ENCODE results near the gene ERICH4. TPM values are rescaled to one million over a fixed set of nuclear protein-coding genes. Genes with fewer than 3 reads are reported as not detected.

The ERICH4 gene
- total RNA-seq, 3 donors from 2014 or later (not counting 1 experiment from before 2014, with no cell fraction given), result not detected

- no peak for TF ChIP-seq CTCF (IDR thresholded peaks at IDR 0.05)
- H3K9me3 ChIP-seq (ENCODE audit: control insufficient read depth, insufficient read depth, low read length), result no peaks in the 10 kb centered on the region
- DNase-seq (no peak), ATAC-seq (no peak)
- peaks cover 7% of the 10 kb centered on the region for H3K36me3 ChIP-seq (ENCODE audit: control insufficient read depth, insufficient read depth, low read length)
- peaks cover 22% of the 10 kb centered on the region for H3K4me1 ChIP-seq (ENCODE audit: control insufficient read depth, insufficient read depth, low read length)
- H3K27me3 ChIP-seq (ENCODE audit: control insufficient read depth, insufficient read depth, low read length), result no peaks in the 10 kb centered on the region
- H3K27ac ChIP-seq (ENCODE audit: low read length), result no peak overlapping the region
- intact Hi-C loops (cut with micrococcal nuclease), result no loop called here
- H3K9me3 Mint-ChIP-seq, result no peaks in the 10 kb centered on the region
- H3K4me1 Mint-ChIP-seq, result peaks cover 27 to 45% of the 10 kb centered on the region in 2 donors
- H3K27me3 Mint-ChIP-seq (ENCODE audit: low read depth in 2 of 2), result no peaks in the 10 kb centered on the region
- no peak overlapping the region for H3K4me3 ChIP-seq (ENCODE audit: low read length)
- no peak overlapping the region for H3K27ac Mint-ChIP-seq
- no peaks in the 10 kb centered on the region for H3K36me3 Mint-ChIP-seq
- no peak overlapping the region for H3K4me3 Mint-ChIP-seq
- 83% methylated on average over 3 of the region's 4 CpGs for WGBS (ENCODE audit: insufficient coverage)
Observed at GRCh38 chr19:41401483-41401882, 41.5 kb upstream of the ERICH4 start.

GRCh38 chr19:41402010-41402409 lies 40.9 kb upstream of the ERICH4 start:
- Histone ChIP-seq H3K27me3 (ENCODE audit: control insufficient read depth, insufficient read depth, low read length) (no peaks in the 10 kb centered on the region), H3K9me3 (ENCODE audit: control insufficient read depth, insufficient read depth, low read length) (no peaks in the 10 kb centered on the region), H3K27ac (ENCODE audit: low read length) (no peak overlapping the region), H3K36me3 (ENCODE audit: control insufficient read depth, insufficient read depth, low read length) (peaks cover 7% of the 10 kb centered on the region), H3K4me1 (ENCODE audit: control insufficient read depth, insufficient read depth, low read length) (peaks cover 18% of the 10 kb centered on the region), H3K4me3 (ENCODE audit: low read length) (no peak overlapping the region)
- no peak overlapping the region for H3K4me3 Mint-ChIP-seq
- no peak for ATAC-seq
- 100% methylated on average over 1 of the region's 3 CpGs for WGBS (ENCODE audit: insufficient coverage)
- no peak overlapping the region for H3K27ac Mint-ChIP-seq
- DNase-seq, result no peak
- no peak for TF ChIP-seq CTCF (IDR thresholded peaks at IDR 0.05)
- intact Hi-C loops (cut with micrococcal nuclease), result no loop called here
- H3K4me1 Mint-ChIP-seq, result peaks cover 21 to 42% of the 10 kb centered on the region in 2 donors
- no peaks in the 10 kb centered on the region for H3K36me3 Mint-ChIP-seq
- H3K27me3 Mint-ChIP-seq (ENCODE audit: low read depth in 2 of 2), result no peaks in the 10 kb centered on the region
- no peaks in the 10 kb centered on the region for H3K9me3 Mint-ChIP-seq

- Histone ChIP-seq H3K27me3 (ENCODE audit: control insufficient read depth, insufficient read depth, low read length) (no peaks in the 10 kb centered on the region), H3K4me3 (ENCODE audit: low read length) (no peak overlapping the region), H3K9me3 (ENCODE audit: control insufficient read depth, insufficient read depth, low read length) (no peaks in the 10 kb centered on the region), H3K4me1 (ENCODE audit: control insufficient read depth, insufficient read depth, low read length) (peaks cover 10% of the 10 kb centered on the region), H3K36me3 (ENCODE audit: control insufficient read depth, insufficient read depth, low read length) (peaks cover 7% of the 10 kb centered on the region), H3K27ac (ENCODE audit: low read length) (no peak overlapping the region)
- no peak for TF ChIP-seq CTCF (IDR thresholded peaks at IDR 0.05)
- Mint-ChIP-seq H3K27me3 (ENCODE audit: low read depth in 2 of 2) (no peaks in the 10 kb centered on the region), H3K4me3 (no peak overlapping the region), H3K9me3 (no peaks in the 10 kb centered on the region), H3K4me1 (peaks cover 8 to 31% of the 10 kb centered on the region in 2 donors), H3K27ac (no peak overlapping the region), H3K36me3 (no peaks in the 10 kb centered on the region)
- DNase-seq (no peak), ATAC-seq (no peak)
- WGBS (ENCODE audit: insufficient coverage), result 63% methylated on average over 11 of the region's 12 CpGs
- intact Hi-C loops (cut with micrococcal nuclease), result no loop called here
Observed at GRCh38 chr19:41403181-41403970, 39.6 kb upstream of the ERICH4 start.

- peaks cover 6 to 33% of the 10 kb centered on the region in 2 donors for H3K4me1 Mint-ChIP-seq
- H3K4me1 ChIP-seq (ENCODE audit: control insufficient read depth, insufficient read depth, low read length), result peaks cover 22% of the 10 kb centered on the region
- H3K9me3 Mint-ChIP-seq, result no peaks in the 10 kb centered on the region
- H3K27me3 Mint-ChIP-seq (ENCODE audit: low read depth in 2 of 2), result no peaks in the 10 kb centered on the region
- no peaks in the 10 kb centered on the region for H3K36me3 Mint-ChIP-seq
- H3K36me3 ChIP-seq (ENCODE audit: control insufficient read depth, insufficient read depth, low read length), result peaks cover 10% of the 10 kb centered on the region
- TF ChIP-seq CTCF (IDR thresholded peaks at IDR 0.05), result no peak
- intact Hi-C loops (cut with micrococcal nuclease), result no loop called here
- no peak overlapping the region for H3K4me3 Mint-ChIP-seq
- no peaks in the 10 kb centered on the region for H3K9me3 ChIP-seq (ENCODE audit: control insufficient read depth, insufficient read depth, low read length)
- DNase-seq (no peak), ATAC-seq (no peak)
- WGBS (ENCODE audit: insufficient coverage), result 92% methylated on average over 6 of the region's 6 CpGs
- H3K4me3 ChIP-seq (ENCODE audit: low read length), result no peak overlapping the region
- no peaks in the 10 kb centered on the region for H3K27me3 ChIP-seq (ENCODE audit: control insufficient read depth, insufficient read depth, low read length)
- no peak overlapping the region for H3K27ac ChIP-seq (ENCODE audit: low read length)
- H3K27ac Mint-ChIP-seq, result no peak overlapping the region
Observed at GRCh38 chr19:41405776-41406175, 37.2 kb upstream of the ERICH4 start.
